Gastrocnemius medialis (tissue), 4 donors: ENCODE measurements around the gene GM2A.

Experiments
- CTCF ChIP-seq, 5 experiments: fragments of 450-650 bp in 3 of 5; fragments of 200-600 bp in 2 of 5; sonication (generic) in 2 of 5; IDR thresholded peaks in 4 of 5; conservative IDR thresholded peaks in 1 of 5; 1 replicate in 4 of 5; 2 replicates in 1 of 5; pipeline ENCODE4 v1.5.1; 2016 to 2019; ENCODE audit warnings: antibody characterized with exemption in 5 of 5, mild to moderate bottlenecking in 3 of 5, moderate library complexity in 3 of 5
- POLR2A ChIP-seq, 2 donors: fragments of 450-650 bp; IDR thresholded peaks; one replicate each; pipeline ENCODE4 v1.6.1; 2017; ENCODE audit warnings: antibody characterized with exemption in 2 of 2, mild to moderate bottlenecking in 2 of 2, moderate library complexity in 2 of 2

GRCh38 chr5:151237685-151238084 is 15.3 kb upstream of the GM2A start:
- TF ChIP-seq CTCF (IDR thresholded peaks at IDR 0.05 in 4 of 5, conservative IDR thresholded peaks at IDR 0.05 in 1 of 5) (no peak), POLR2A (IDR thresholded peaks at IDR 0.05) (no peak)
